Measurements from ENCODE around the gene IRX1. TPM values are rescaled to one million over a fixed set of nuclear protein-coding genes. Genes with fewer than 3 reads are reported as not detected.

The IRX1 gene
- total RNA-seq, 2 experiments from 2014 or later: not detected

GRCh38 chr5:3642231-3642630, 46.6 kb downstream of the IRX1 start:
- CTCF ChIA-PET: no interaction called here

DNA sequence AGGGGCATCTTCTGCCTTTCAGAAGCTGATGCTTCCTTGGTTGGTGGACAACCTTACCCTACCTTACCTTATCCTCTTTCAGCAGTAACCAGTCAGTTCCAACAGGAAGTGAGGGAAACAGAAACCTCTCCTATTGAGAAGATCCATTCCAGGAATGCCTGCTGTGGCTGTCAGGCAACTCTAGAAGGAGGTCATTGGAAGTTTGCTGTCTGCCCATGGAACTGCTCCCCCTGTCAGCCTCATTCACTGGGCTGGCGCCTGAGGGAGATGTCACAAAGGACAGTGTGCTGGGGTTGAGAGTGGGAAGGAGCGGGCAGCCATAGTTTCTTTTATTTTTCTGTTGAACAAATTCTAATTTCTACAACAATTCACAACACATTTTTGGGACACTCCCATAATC, 54.7 kb downstream of the IRX1 start:
- Mint-ChIP-seq H3K4me1 (ENCODE audit: low read depth) (no peaks in the 10 kb centered on the region), H3K9me3 (no peaks in the 10 kb centered on the region), H3K36me3 (ENCODE audit: low read depth) (no peaks in the 10 kb centered on the region), H3K27ac (no peak overlapping the region), H3K4me3 (no peak overlapping the region), H3K27me3 (no peaks in the 10 kb centered on the region)
- TF ChIP-seq CTCF (IDR thresholded peaks at IDR 0.05): no peak
- ChIA-PET CTCF (no interaction called here), POLR2A (no interaction called here)
- ATAC-seq (no peak), DNase-seq (no peak)
- intact Hi-C loops (cut with micrococcal nuclease): no loop called here

More at GRCh38 chr5:3642231-3642630, 46.6 kb downstream of the IRX1 start:
- ATAC-seq (no peak), DNase-seq (no peak)
- H3K27me3 Mint-ChIP-seq: no peaks in the 10 kb centered on the region
- TF ChIP-seq CTCF (IDR thresholded peaks at IDR 0.05): no peak
- no peaks in the 10 kb centered on the region for H3K9me3 Mint-ChIP-seq
- intact Hi-C loops (cut with micrococcal nuclease): no loop called here
- no peaks in the 10 kb centered on the region for H3K4me1 Mint-ChIP-seq (ENCODE audit: low read depth)
- no peaks in the 10 kb centered on the region for H3K36me3 Mint-ChIP-seq (ENCODE audit: low read depth)
- POLR2A ChIA-PET: no interaction called here
- no peak overlapping the region for H3K27ac Mint-ChIP-seq
- H3K4me3 Mint-ChIP-seq: no peak overlapping the region

- no peak for ATAC-seq
- Mint-ChIP-seq H3K9me3 (no peaks in the 10 kb centered on the region), H3K27ac (no peak overlapping the region), H3K4me1 (ENCODE audit: low read depth) (no peaks in the 10 kb centered on the region), H3K4me3 (no peak overlapping the region), H3K36me3 (ENCODE audit: low read depth) (no peaks in the 10 kb centered on the region), H3K27me3 (no peaks in the 10 kb centered on the region)
- intact Hi-C loops (cut with micrococcal nuclease): no loop called here
- POLR2A ChIA-PET: no interaction called here
- CTCF ChIA-PET: no interaction called here
- no peak for DNase-seq
- TF ChIP-seq CTCF (IDR thresholded peaks at IDR 0.05): no peak
Measured at GRCh38 chr5:3650868-3651267, 55.2 kb downstream of the IRX1 start.
